GM18502 (cell line): ENCODE measurements around the gene SPATC1L.
A peak's percentile ranks its signal among the peaks of the same experiment; 100 is the strongest.
"Not testable (repeated sequence)": the region's sequence is repeated elsewhere in the genome, so short reads cannot be mapped to it uniquely, and the experiment has no call there.

Experiments
- ATAC-seq: cut with Tn5 transposase; IDR thresholded peaks from one replicate; pipeline ENCODE4 v1.9.1; 2021; ENCODE audit warnings: mild to moderate bottlenecking; ENCODE audit not compliant: unreplicated experiment, poor library complexity

The SPATC1L gene

GRCh38 chr21:46184625-46185555, 631 bp upstream of the SPATC1L start:
- ATAC-seq, result peak; percentile 66

- ATAC-seq, result not testable (repeated sequence)
These were observed 836 bp downstream of the SPATC1L start for GRCh38 chr21:46183337-46183909.

GRCh38 chr21:46182548-46183336, 1.5 kb downstream of the SPATC1L start:
- ATAC-seq, result no peak

GRCh38 chr21:46181953-46182547, 2.2 kb downstream of the SPATC1L start:
- ATAC-seq, result no peak

DNA sequence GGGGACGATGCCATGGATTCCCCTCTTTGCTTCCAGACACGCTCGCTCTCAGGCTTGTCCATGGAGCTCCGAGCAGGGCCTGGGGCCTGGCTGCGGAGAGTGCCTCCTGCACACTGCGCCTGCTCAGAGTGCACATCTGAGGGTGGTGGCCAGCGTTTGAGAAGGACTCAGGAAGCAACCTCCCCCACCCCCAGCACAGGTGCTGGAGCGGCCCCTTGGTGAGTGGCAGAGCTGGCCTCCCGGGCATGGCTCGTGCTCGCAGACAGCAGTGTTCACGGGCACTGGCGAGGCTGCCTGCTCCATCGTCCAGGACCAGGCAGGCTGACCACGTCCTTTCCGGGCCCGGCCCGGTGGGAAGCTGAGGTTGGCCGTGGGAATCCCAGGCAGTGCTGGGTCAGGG, 2.8 kb downstream of the SPATC1L start:
- no peak for ATAC-seq

DNA sequence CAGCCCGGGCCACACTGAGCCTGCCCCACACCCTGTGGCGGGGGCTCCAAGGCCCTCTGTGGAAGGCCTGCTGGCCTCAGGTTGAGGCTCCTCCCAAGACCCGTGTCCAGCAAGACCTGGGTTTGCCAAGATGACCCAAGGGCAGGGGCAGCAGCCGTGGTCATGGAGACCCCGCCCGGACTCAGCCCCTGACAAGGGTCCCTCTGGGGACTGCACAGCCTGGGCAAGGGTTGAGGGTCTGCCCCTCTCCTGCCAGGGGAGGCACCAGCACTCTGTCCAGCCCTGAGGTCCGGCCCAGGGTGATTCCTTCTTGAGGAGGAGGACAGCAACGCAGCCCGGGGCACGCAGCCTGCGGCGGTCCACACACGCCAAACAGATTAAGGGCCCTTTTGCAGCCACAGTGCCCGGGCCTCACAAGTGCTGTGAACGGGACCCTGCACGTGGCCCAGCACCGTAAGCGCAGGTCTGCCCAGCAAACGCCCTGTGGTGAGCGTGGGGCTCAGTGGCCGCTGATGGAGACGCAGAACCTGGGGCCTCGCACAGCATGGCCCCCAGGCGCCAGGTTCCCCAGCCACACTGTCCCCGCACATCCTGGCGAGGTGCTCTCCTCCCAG, 3.4 kb downstream of the SPATC1L start:
- ATAC-seq, result no peak

GRCh38 chr21:46180079-46180722, 4.1 kb downstream of the SPATC1L start:
- no peak for ATAC-seq

GRCh38 chr21:46179708-46180078, 4.6 kb downstream of the SPATC1L start:
- no peak for ATAC-seq

GRCh38 chr21:46178961-46179360, 5.3 kb downstream of the SPATC1L start:
- ATAC-seq, result no peak

DNA sequence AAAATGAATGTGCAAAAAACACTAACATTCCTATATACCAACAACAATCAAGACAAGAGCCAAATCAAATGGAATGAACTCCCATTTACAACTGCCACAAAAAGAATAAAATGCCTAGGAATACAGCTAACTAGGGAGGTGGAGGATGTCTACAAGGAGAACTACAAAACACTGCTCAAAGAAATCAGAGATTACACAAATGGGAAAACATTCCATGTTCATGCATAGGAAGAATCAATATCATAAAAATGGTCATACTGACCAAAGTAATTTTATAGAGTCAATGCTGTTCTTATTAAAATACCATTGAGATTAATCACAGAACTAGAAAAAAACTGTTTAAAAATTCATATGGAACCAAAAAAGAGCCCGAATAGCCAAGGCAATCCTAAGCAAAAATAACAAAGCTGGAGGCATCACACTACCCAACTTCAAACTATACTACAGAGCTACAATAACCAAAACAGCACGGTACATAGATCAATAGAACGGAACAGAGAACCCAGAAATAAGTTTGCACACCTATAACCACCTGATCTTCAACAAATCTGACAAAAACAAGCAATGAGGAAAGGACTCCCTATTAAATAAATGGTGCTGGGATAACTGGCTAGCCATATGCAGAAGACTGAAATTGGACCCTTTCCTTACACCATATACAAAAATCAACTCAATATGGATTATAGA, 7.7 kb downstream of the SPATC1L start:
- not testable (repeated sequence) for ATAC-seq

DNA sequence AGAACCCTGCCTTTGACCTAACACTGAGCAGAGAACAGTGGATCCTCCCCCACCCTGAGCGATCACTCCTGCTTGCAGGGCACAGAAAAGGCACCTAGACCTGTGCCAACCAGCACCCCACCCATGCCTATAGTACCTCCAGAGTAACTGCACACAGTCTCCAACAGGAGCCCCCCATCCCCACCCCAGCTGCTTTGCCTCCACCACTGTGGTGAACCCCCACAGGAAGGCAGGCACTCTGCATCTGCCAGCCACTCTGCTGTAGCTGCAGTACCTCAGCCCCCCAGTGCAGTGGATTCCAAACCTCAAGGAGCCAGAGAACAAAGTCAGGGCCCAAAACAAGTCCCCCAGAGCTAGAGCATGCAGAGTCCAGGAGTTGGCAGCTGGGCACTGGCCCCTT, 10.7 kb downstream of the SPATC1L start:
- no peak for ATAC-seq

- no peak for ATAC-seq
These were observed 11.3 kb downstream of the SPATC1L start for GRCh38 chr21:46172863-46173528.

DNA sequence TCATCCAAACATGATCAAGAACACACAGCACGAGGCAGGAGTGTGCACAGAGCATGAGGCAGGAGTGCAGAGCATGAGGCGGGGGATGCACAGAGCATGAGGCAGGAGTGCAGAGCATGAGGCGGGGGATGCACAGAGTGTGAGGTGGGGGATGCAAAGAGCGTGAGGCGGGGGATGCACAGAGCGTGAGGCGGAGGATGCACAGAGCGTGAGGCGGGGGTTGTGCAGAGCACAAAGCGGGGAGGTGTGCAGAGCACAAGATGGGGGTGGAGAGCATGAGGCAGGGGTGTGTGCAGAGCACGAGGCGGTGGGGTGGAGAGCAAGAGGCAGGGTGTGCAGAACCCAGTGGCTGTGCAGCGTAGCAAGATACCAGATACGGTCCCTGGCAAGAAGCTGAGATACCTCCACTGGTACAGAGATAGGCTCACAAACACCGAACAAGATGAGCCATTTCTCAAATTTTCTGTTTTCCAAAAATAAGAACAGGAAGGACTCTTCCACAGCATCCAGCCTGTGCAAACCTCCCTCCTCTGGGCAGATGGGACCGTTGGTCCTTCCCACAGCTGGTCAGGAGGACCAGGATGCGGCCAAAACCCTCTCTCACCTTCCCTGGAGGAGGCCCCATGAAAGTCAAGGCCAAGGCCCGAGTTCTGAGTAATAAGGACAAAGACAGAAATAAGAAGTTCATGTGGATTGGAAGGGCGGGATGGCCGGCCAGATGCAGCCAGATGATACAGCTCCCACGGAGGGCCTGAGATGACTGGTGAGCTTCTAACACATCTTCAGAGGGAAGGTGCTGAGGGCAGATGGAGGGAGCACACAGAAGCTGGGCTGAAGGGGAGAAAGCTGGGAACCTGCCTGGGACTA, 12.0 kb downstream of the SPATC1L start:
- no peak for ATAC-seq

GRCh38 chr21:46171585-46171984, 12.7 kb downstream of the SPATC1L start:
- no peak for ATAC-seq

- not testable (repeated sequence) for ATAC-seq
These were observed 13.6 kb downstream of the SPATC1L start for GRCh38 chr21:46170436-46171193.

- no peak for ATAC-seq
These were observed 15.4 kb downstream of the SPATC1L start for GRCh38 chr21:46168659-46169386.
